Measurements from ENCODE around the gene FAM72A.
"Not testable (repeated sequence)": the region's sequence is repeated elsewhere in the genome, so short reads cannot be mapped to it uniquely, and the experiment has no call there.

FAM72A gene

DNA sequence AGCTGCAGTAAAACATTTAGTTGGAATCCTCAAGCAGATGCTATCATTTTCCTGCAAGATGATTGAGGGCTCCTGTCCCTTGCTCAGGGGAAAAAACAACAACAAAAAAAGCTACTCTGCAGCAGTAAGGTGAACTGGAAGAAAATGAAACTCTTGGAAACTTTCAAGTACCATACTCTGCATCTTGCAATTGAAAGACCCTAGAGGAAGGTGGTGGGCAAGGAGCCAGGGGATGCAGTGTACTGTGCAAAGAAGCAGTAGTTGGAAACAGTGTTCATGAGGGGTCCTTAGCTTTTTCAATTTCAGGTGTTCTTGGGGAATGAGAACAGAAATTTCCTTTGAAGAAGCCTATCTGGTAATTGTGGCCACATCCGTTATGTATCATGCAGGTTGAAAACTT lies 8.2 kb upstream of the FAM72A start:
- not testable (repeated sequence) for DNase-seq

DNA sequence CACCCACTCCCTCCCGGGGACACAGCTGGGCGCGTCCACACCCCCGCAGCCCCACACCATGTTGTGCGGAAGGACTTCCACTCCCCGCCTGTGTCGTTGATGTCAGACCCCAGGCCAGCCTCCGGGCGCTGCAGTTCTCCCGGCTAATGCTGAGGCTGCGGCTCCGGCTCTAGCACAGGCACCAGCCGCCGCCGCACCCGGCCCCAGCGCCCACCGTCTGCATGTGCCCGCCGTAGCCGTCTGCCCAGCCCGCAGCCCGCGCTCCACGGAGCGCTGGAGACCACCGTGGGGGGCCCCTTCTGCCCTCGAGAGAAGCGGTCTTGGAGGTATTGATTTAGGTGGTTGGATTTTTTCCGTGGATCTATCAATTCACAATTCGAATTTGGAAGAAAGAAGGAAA lies 2.9 kb upstream of the FAM72A start:
- DNase-seq, result not testable (repeated sequence)

- not testable (repeated sequence) for DNase-seq
These were observed 2.2 kb upstream of the FAM72A start for GRCh38 chr1:206204871-206205270.

DNA sequence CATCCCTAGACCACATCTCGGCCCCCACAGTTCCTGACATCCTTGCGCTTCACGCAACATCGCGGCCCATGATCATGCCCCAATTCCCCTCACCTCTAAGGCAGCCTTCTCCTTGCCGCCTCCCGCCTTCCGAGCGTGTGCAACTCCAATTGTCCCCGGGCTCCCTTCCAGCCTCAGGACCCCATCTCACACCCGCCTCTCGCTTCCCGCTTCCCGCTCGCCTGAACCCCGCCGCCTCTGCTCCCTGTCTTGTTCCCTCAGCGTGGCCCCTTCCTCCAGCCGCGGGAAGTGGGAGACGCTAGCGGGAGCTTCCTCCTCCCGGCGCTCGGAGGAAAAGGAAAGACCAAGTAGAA lies 1.5 kb upstream of the FAM72A start:
- not testable (repeated sequence) for DNase-seq

GRCh38 chr1:206203364-206204158 lies 922 bp upstream of the FAM72A start, which contains the start of gene SRGAP2:
Gene SRGAP2, plus strand, starts transcription at chr1:206203541. Its CDS starts 2,430 bp downstream, at chr1:206205971.
- DNase-seq, result not testable (repeated sequence)

DNA sequence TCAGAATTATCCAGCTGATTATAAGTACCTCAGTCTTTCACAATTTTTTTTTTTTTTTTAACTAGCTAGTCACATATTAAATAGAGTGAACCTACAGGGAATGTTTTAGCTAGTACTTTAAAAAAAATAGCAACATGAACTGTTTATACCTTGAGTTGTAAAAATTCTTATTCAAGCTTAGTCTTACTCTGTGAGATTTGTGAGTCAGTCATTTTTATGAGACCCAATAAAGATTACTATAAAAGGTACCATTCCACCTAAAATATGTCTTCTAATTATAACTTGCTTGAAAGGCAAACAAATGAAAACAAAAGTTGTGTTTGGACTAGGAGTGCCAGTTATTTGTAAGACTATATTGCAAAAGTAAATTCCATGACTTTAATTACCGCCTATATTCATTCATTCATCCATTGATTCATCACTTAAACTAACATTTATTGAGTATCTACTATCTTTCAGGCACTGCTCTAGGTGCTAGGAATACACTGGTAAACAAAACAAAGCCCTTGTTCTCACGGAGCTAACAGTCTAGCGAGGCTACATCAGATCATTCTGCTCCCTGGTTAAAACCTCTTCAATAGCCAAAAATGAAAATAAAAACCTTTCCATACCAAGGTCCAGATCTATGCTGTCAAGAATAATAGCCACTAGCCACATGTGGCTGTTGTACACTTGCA lies 5.8 kb downstream of the FAM72A start:
- DNase-seq, result not testable (repeated sequence)

GRCh38 chr1:206195182-206195581 lies 7.5 kb downstream of the FAM72A start:
- DNase-seq, result not testable (repeated sequence)

GRCh38 chr1:206186826-206187225 lies 15.8 kb downstream of the FAM72A start:
- DNase-seq, result not testable (repeated sequence)

DNA sequence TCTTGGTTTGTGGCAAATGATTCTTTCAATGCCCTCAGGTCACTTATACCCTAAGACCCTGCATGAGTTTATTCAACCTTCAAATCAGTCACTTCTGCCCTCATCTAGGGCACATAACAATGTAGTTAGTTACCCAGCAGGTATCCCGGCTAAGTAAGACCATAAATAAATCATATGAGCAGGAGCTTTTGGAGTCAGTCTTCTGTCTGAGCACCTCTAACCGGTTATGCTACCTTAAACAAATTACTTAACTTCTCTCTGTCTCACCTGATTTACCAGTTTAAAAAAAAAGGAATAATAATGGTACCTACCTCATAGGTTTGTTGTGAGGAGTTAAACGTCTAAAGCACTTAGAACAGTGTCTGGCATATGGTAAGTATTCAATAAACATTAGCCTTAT lies 16.9 kb downstream of the FAM72A start:
- DNase-seq, result not testable (repeated sequence)

GRCh38 chr1:206183788-206184187 lies 18.9 kb downstream of the FAM72A start:
- not testable (repeated sequence) for DNase-seq

- DNase-seq, result not testable (repeated sequence)
These were observed 20.0 kb downstream of the FAM72A start for GRCh38 chr1:206182368-206183317.

- DNase-seq, result not testable (repeated sequence)
These were observed 23.0 kb downstream of the FAM72A start for GRCh38 chr1:206179666-206180065.

GRCh38 chr1:206178061-206178989 lies 24.3 kb downstream of the FAM72A start:
- DNase-seq, result not testable (repeated sequence)

DNA sequence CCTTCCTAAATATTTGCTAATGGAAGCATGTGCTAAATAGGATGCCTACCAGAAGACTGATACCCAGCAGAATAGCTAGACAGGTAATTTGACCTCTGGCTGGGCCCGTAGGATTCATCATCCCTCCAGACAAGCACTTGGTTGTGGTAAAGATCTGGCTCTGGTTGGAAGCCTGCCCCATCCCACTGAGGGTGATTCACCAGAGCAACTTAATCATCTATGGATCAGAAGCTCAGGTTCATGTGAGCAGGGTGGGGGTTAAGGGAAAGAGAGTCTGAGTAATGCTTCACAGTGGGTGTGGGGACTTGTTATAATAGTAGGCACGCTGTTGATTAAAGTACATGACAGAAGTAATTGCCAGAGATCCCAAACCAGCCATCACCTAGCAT lies 26.5 kb downstream of the FAM72A start:
- not testable (repeated sequence) for DNase-seq

- not testable (repeated sequence) for DNase-seq
These were observed 27.1 kb downstream of the FAM72A start for GRCh38 chr1:206175459-206176113.

- DNase-seq, result not testable (repeated sequence)
These were observed 28.3 kb downstream of the FAM72A start for GRCh38 chr1:206174182-206174868.

- DNase-seq, result not testable (repeated sequence)
These were observed 29.4 kb downstream of the FAM72A start for GRCh38 chr1:206173110-206173719.

- not testable (repeated sequence) for DNase-seq
These were observed 32.8 kb downstream of the FAM72A start for GRCh38 chr1:206169794-206170193.

GRCh38 chr1:206167350-206168029 lies 35.1 kb downstream of the FAM72A start:
- not testable (repeated sequence) for DNase-seq
